PC-9 (cell line): Measurements from ENCODE around the gene FAM234A. TPM values are rescaled to one million over a fixed set of nuclear protein-coding genes. Genes with fewer than 3 reads are reported as not detected.

Source experiments
- BruUV-seq: library from RNA; stranded (reverse); fragments of 400-500 nt; replicated peaks from 2 replicates; lab custom pipeline; 2021; lab: Mats Ljungman, UMichigan
- CTCF ChIA-PET: fragments of 300-600 bp; sonication (Branson Sonifier 250); formaldehyde crosslinking; loops from one replicate; lab custom pipeline; 2022; ENCODE audit warnings: antibody characterized with exemption; lab: Charles Lee
- POLR2A ChIA-PET: fragments of 300-600 bp; sonication (Branson Sonifier 250); formaldehyde crosslinking; loops from one replicate; lab custom pipeline; 2022; ENCODE audit warnings: antibody characterized with exemption; ENCODE audit not compliant: unreplicated experiment; lab: Charles Lee
- DNase-seq, 2 experiments: peaks; one replicate each; pipeline versions ENCODE4 v3.0.0 to v3.0.0-alpha.2; 2015 to 2022; ENCODE audit warnings: mixed read lengths in 1 of 2
- H2AFZ ChIP-seq: fragments of 200-600 bp; sonication (generic); 2 replicates; pipeline ENCODE4 v1.8.1; 2017; ENCODE audit warnings: antibody characterized with exemption
- H3F3A ChIP-seq: fragments of 200-600 bp; sonication (generic); 2 replicates; pipeline ENCODE4 v1.8.1; 2017; ENCODE audit warnings: antibody characterized with exemption, mild to moderate bottlenecking, low read depth; ENCODE audit not compliant: insufficient read depth
- H3K27ac ChIP-seq: fragments of 200-600 bp; sonication (generic); 2 replicates; pipeline ENCODE4 v1.6.1; 2016; ENCODE audit warnings: mixed run types
- H3K27me3 ChIP-seq: fragments of 200-600 bp; sonication (generic); 2 replicates; pipeline ENCODE4 v1.6.1; 2016; ENCODE audit warnings: low read depth, mixed run types; ENCODE audit not compliant: insufficient read depth
- H3K36me3 ChIP-seq: fragments of 200-600 bp; sonication (generic); 2 replicates; pipeline ENCODE4 v1.6.1; 2016; ENCODE audit warnings: low read depth, mixed run types
- H3K4me1 ChIP-seq: fragments of 200-600 bp; sonication (generic); replicated peaks from 2 replicates; pipeline ENCODE4 v1.6.1; 2016; ENCODE audit warnings: mixed run types; ENCODE audit not compliant: insufficient read depth
- H3K4me2 ChIP-seq: fragments of 200-600 bp; sonication (generic); 2 replicates; pipeline ENCODE4 v1.6.1; 2017; ENCODE audit warnings: mixed run types
- H3K4me3 ChIP-seq: fragments of 200-600 bp; sonication (generic); 2 replicates; pipeline ENCODE4 v1.6.1; 2016; ENCODE audit warnings: mixed run types
- H3K79me2 ChIP-seq: fragments of 200-600 bp; sonication (generic); 2 replicates; pipeline ENCODE4 v1.6.1; 2017; ENCODE audit warnings: low read depth, mixed run types
- H3K9me2 ChIP-seq: fragments of 200-600 bp; sonication (generic); 2 replicates; pipeline ENCODE4 v1.8.1; 2017; ENCODE audit warnings: mild to moderate bottlenecking; ENCODE audit not compliant: insufficient read depth
- H3K9me3 ChIP-seq: fragments of 200-600 bp; sonication (generic); 2 replicates; pipeline ENCODE4 v1.8.1; 2016; ENCODE audit warnings: low read depth; ENCODE audit not compliant: insufficient read depth
- H4K20me1 ChIP-seq: fragments of 200-600 bp; sonication (generic); 2 replicates; pipeline ENCODE4 v1.8.1; 2017; ENCODE audit not compliant: insufficient read depth
- EZH2 ChIP-seq: fragments of 200-600 bp; sonication (generic); IDR thresholded peaks from 2 replicates; pipeline ENCODE4 v1.8.0; 2017; ENCODE audit warnings: antibody characterized with exemption, low read depth
- intact Hi-C: fragments of 100-400 bp; cut with micrococcal nuclease; formaldehyde crosslinking; loops from one replicate; pipeline ENCODE4 v1.10.0; 2022; ENCODE audit not compliant: unreplicated experiment
- total RNA-seq: library from RNA; stranded (reverse); gene quantifications from 2 replicates; pipeline ENCODE4 v1.2.3, GENCODE V29; 2021
- TF ChIP-seq, protein P1 (sequence below): fragments of 200-600 bp; sonication (generic); conservative IDR thresholded peaks from 2 replicates; pipeline ENCODE4 v1.6.1; 2017; ENCODE audit warnings: mixed run types, antibody characterized with exemption, mild to moderate bottlenecking, moderate library complexity

FAM234A gene
- total RNA-seq, 1 experiment from 2014 or later, result 131 TPM

GRCh38 chr16:306911-307370 lies 72.3 kb downstream of the FAM234A start:
- Histone ChIP-seq H3K9me2 (no peaks in the 10 kb centered on the region), H3K9me3 (no peaks in the 10 kb centered on the region), H3K4me1 (no peaks in the 10 kb centered on the region), H3F3A (no peaks in the 10 kb centered on the region), H3K4me2 (no peak overlapping the region), H3K79me2 (no peaks in the 10 kb centered on the region), H3K4me3 (no peak overlapping the region), H3K36me3 (no peaks in the 10 kb centered on the region), H4K20me1 (no peaks in the 10 kb centered on the region; the same call in 1 of the 2 replicates), H3K27ac (no peak overlapping the region), H2AFZ (no peak overlapping the region), H3K27me3 (no peaks in the 10 kb centered on the region)
- TF ChIP-seq, protein P1, sequence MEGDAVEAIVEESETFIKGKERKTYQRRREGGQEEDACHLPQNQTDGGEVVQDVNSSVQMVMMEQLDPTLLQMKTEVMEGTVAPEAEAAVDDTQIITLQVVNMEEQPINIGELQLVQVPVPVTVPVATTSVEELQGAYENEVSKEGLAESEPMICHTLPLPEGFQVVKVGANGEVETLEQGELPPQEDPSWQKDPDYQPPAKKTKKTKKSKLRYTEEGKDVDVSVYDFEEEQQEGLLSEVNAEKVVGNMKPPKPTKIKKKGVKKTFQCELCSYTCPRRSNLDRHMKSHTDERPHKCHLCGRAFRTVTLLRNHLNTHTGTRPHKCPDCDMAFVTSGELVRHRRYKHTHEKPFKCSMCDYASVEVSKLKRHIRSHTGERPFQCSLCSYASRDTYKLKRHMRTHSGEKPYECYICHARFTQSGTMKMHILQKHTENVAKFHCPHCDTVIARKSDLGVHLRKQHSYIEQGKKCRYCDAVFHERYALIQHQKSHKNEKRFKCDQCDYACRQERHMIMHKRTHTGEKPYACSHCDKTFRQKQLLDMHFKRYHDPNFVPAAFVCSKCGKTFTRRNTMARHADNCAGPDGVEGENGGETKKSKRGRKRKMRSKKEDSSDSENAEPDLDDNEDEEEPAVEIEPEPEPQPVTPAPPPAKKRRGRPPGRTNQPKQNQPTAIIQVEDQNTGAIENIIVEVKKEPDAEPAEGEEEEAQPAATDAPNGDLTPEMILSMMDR, result no peak
- TF ChIP-seq EZH2, result no peak
- CTCF ChIA-PET, result no interaction called here
- no peak for DNase-seq
- no TSS peak for BruUV-seq
- intact Hi-C loops, result no loop called here
- POLR2A ChIA-PET, result interaction anchor here (0.6 kb wide), 1 partner anchor 103 kb away, joined by 6 read pairs; no protein-coding TSS in a partner anchor

DNA sequence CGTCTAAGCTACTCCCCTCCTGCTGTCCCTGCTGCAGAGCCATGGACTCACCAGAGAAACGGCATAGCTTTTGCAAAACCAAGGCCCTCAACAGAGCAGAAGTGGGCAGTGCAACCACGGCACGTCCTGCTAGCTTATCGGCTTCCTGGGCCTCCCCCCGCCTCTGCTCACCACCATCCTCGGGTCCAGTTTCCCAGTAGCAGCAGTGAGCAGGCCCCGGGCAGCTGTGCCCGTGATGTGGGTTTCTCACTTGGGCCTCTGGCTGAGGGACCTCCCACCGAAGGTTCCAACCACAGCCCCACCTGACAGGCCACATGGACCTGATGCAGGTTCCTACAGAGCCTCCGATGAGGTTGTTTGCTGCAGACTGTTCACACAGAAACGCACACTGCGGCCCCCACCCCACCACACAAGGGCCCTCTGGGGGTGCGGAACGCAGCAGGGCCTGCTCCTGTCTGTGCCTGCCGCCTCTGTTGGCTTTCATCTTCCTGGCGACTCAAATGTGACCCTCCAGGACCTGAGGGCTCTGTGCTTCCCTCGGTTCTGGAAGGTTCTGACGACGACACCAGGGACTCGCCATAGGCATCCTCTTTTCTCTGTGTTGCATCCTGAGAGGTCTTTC lies 73.2 kb downstream of the FAM234A start:
- no TSS peak for BruUV-seq
- Histone ChIP-seq H3K4me1 (no peaks in the 10 kb centered on the region), H3K9me3 (no peaks in the 10 kb centered on the region), H3K36me3 (peaks cover 3% of the 10 kb centered on the region; the same call in 1 of the 2 replicates), H3K27ac (no peak overlapping the region), H3K4me2 (no peak overlapping the region), H3F3A (no peaks in the 10 kb centered on the region), H3K4me3 (no peak overlapping the region), H2AFZ (no peak overlapping the region), H3K79me2 (no peaks in the 10 kb centered on the region), H3K27me3 (no peaks in the 10 kb centered on the region), H3K9me2 (no peaks in the 10 kb centered on the region), H4K20me1 (no peaks in the 10 kb centered on the region; the same call in 1 of the 2 replicates)
- ChIA-PET POLR2A (interaction anchor here (0.6 kb wide), 1 partner anchor 103 kb away, joined by 6 read pairs; no protein-coding TSS in a partner anchor), CTCF (no interaction called here)
- TF ChIP-seq EZH2, result no peak
- TF ChIP-seq, protein P1, result no peak
- intact Hi-C loops, result no loop called here
- DNase-seq, result no peak

GRCh38 chr16:309476-309875 lies 74.9 kb downstream of the FAM234A start:
- ChIA-PET POLR2A (no interaction called here), CTCF (no interaction called here)
- TF ChIP-seq EZH2, result no peak
- TF ChIP-seq, protein P1, result no peak

More at GRCh38 chr16:309476-309875, 74.9 kb downstream of the FAM234A start:
- Histone ChIP-seq H3K79me2 (0 out of 2 replicates have a peak, but pooled peaks cover 4% of the 10 kb centered on the region), H3K27ac (no peak overlapping the region), H3K4me2 (no peak overlapping the region), H4K20me1 (no peaks in the 10 kb centered on the region), H3K27me3 (no peaks in the 10 kb centered on the region), H3K9me2 (no peaks in the 10 kb centered on the region), H3F3A (no peaks in the 10 kb centered on the region), H3K9me3 (no peaks in the 10 kb centered on the region), H2AFZ (no peak overlapping the region), H3K36me3 (peaks cover 7% of the 10 kb centered on the region; the same call in 1 of the 2 replicates), H3K4me3 (no peak overlapping the region), H3K4me1 (no peaks in the 10 kb centered on the region)
- BruUV-seq, result no TSS peak
- intact Hi-C loops, result no loop called here
- DNase-seq, result no peak
